Measurements from ENCODE around the gene XYLT1. TPM values are rescaled to one million over a fixed set of nuclear protein-coding genes. Genes with fewer than 3 reads are reported as not detected.

Gene XYLT1
- total and polyA plus RNA-seq, 10 of the 15 experiments (the other 5 are each of a cell fraction or from before 2014, with no cell fraction given), result 0.88 to 14.8 (median 5.8) TPM

GRCh38 chr16:17470182-17470907, 415 bp downstream of the XYLT1 start:
- Histone ChIP-seq H3K79me2 (ENCODE audit: control insufficient read depth, insufficient read depth, low read length) (peaks cover 6% of the 10 kb centered on the region), H3K27ac (ENCODE audit: control insufficient read depth, insufficient read depth) (no peak overlapping the region), H3K27me3 (replicated peaks in 1 of 2; ENCODE audit: control insufficient read depth in 2 of 2, insufficient read depth in 2 of 2, low read length in 1 of 2) (peaks cover 0 to 3% of the 10 kb centered on the region in 2 experiments; a peak in 3 of 4 replicates), H2AFZ (ENCODE audit: control insufficient read depth, low read depth, low read length) (no peak overlapping the region), H3K36me3 (ENCODE audit: control insufficient read depth in 2 of 2, insufficient read depth in 2 of 2, low read length in 1 of 2) (no peaks in the 10 kb centered on the region), H3K9ac (ENCODE audit: control insufficient read depth, insufficient read depth, low read length) (peak overlapping the region; percentile 16), H3K4me2 (ENCODE audit: control insufficient read depth, insufficient read depth) (peak overlapping the region; percentile 43), H4K20me1 (ENCODE audit: control insufficient read depth, insufficient read depth) (0 out of 2 replicates have a peak, but pooled peaks cover 2% of the 10 kb centered on the region), H3K4me3 (peak overlapping the region; percentile 68), H3K9me3 (replicated peaks; ENCODE audit: control insufficient read depth, insufficient read depth, low read length) (no peaks in the 10 kb centered on the region), H3K4me1 (ENCODE audit: control insufficient read depth, insufficient read depth, low read length) (peaks cover 22% of the 10 kb centered on the region)
- DNase-seq (ENCODE audit: low read depth, low spot score) (no peak), FAIRE-seq (no peak), ATAC-seq (peak; percentile 23)
- WGBS (ENCODE audit: insufficient coverage, insufficient replicate concordance, low lambda C conversion rate, missing lambda C conversion rate), result 3% methylated on average over 44 of the region's 95 CpGs
- POLR2A ChIA-PET, result interaction anchor here (0.9 to 1.8 kb wide), 3 partner anchors 50 to 217 kb away, joined by 3 to 6 read pairs (median 4); no protein-coding TSS in a partner anchor
- SMC1A ChIA-PET (ENCODE audit: uncharacterized antibody, unreplicated experiment), result interaction anchor here (1.0 to 8.5 kb wide), 9 partner anchors 54 to 608 kb away, joined by 3 to 119 read pairs (median 49); no protein-coding TSS in a partner anchor
- CTCF ChIA-PET, result interaction anchor here (1.0 to 10.5 kb wide), 16 partner anchors 10 to 609 kb away, joined by 3 to 85 read pairs (median 12); no protein-coding TSS in a partner anchor
- intact Hi-C loops (cut with micrococcal nuclease; ENCODE audit: unreplicated experiment) (no loop called here), in situ Hi-C loops (cut with MboI) (no loop called here)
- RAD21 ChIA-PET (ENCODE audit: unreplicated experiment), result interaction anchor here (0.7 to 11.3 kb wide), 10 partner anchors 21 to 609 kb away, joined by 3 to 111 read pairs (median 34); no protein-coding TSS in a partner anchor
- no TSS peak for BruUV-seq (replicated peaks)
- no peak for TF ChIP-seq TAF1 (IDR thresholded peaks at IDR 0.05; ENCODE audit: borderline replicate concordance, low read depth, low read length)
- no peak for TF ChIP-seq SP1 (IDR thresholded peaks at IDR 0.05; ENCODE audit: low read depth, low read length)
- TF ChIP-seq ESRRA (IDR thresholded peaks at IDR 0.05; ENCODE audit: low read length), result no peak
- TF ChIP-seq BHLHE40 (IDR thresholded peaks at IDR 0.05; ENCODE audit: borderline replicate concordance in 1 of 2, low read depth in 2 of 2, low read length in 1 of 2), result peak in 1 of 2 experiments; percentile 43; a peak in 1 of 4 replicates
- no peak for TF ChIP-seq MXI1 (IDR thresholded peaks at IDR 0.05; ENCODE audit: low read depth, low read length)
- no peak for TF ChIP-seq BCL11A (IDR thresholded peaks at IDR 0.05; ENCODE audit: low read depth, low read length)
- TF ChIP-seq GATAD2B (conservative IDR thresholded peaks at IDR 0.05; ENCODE audit: low read depth), result 0 out of 2 replicates have a peak, but pooled peaks have one; percentile 29
- TF ChIP-seq ATF2 (IDR thresholded peaks at IDR 0.05; ENCODE audit: low read length), result no peak
- peak in 1 of 2 experiments; percentile 42; a peak in 1 of 3 replicates for TF ChIP-seq EGR1 (IDR thresholded peaks at IDR 0.05; ENCODE audit: borderline replicate concordance in 1 of 2, low read depth in 2 of 2, low read length in 2 of 2)
- TF ChIP-seq POLR2A (IDR thresholded peaks at IDR 0.05; ENCODE audit: low read depth, low read length), result no peak
- 0 out of 2 replicates have a peak, but pooled peaks have one; percentile 25 for TF ChIP-seq IKZF1 (conservative IDR thresholded peaks at IDR 0.05)
- no peak for TF ChIP-seq MLLT1 (IDR thresholded peaks at IDR 0.05)
- TF ChIP-seq LARP7 (IDR thresholded peaks at IDR 0.05), result peak; percentile 51; the same call in 1 of the 2 replicates
- no peak for TF ChIP-seq ZNF217 (IDR thresholded peaks at IDR 0.05)
- TF ChIP-seq SMARCA5 (IDR thresholded peaks at IDR 0.05), result 0 out of 2 replicates have a peak, but pooled peaks have one; percentile 38
- TF ChIP-seq EED (IDR thresholded peaks at IDR 0.05; ENCODE audit: low read depth), result no peak
- TF ChIP-seq PBX3 (IDR thresholded peaks at IDR 0.05; ENCODE audit: insufficient replicate concordance, low read depth, low read length), result no peak
- no peak for TF ChIP-seq PAX8 (IDR thresholded peaks at IDR 0.05)

Data from GM12878 (cell line).